IPS-15b (cell line): ENCODE data around the gene PRR35.

Experiments used
- H3K27me3 ChIP-seq: one replicate; pipeline ENCODE4 v1.6.1; 2013; ENCODE audit warnings: low read length; ENCODE audit not compliant: control insufficient read depth, insufficient read depth
- H3K36me3 ChIP-seq: one replicate; pipeline ENCODE4 v1.6.1; 2013; ENCODE audit warnings: low read length; ENCODE audit not compliant: control insufficient read depth, insufficient read depth
- H3K4me1 ChIP-seq: one replicate; pipeline ENCODE4 v1.6.1; 2013; ENCODE audit warnings: mild to moderate bottlenecking, low read length; ENCODE audit not compliant: control insufficient read depth, insufficient read depth
- H3K4me3 ChIP-seq: one replicate; pipeline ENCODE4 v1.5.1; 2013; ENCODE audit warnings: low read depth, low read length
- H3K9ac ChIP-seq: one replicate; pipeline ENCODE4 v1.6.1; 2013; ENCODE audit warnings: low read depth, mild to moderate bottlenecking, low read length
- H3K9me3 ChIP-seq: one replicate; pipeline ENCODE4 v1.6.1; 2013; ENCODE audit warnings: mild to moderate bottlenecking, low read length; ENCODE audit not compliant: control insufficient read depth, insufficient read depth

Gene PRR35

GRCh38 chr16:582614-583331 lies 22.6 kb downstream of the PRR35 start:
- H3K4me3 ChIP-seq = no peak overlapping the region
- no peaks in the 10 kb centered on the region for H3K9me3 ChIP-seq
- H3K27me3 ChIP-seq = peaks cover 16% of the 10 kb centered on the region
- H3K36me3 ChIP-seq = peaks cover 15% of the 10 kb centered on the region
- no peak overlapping the region for H3K9ac ChIP-seq
- H3K4me1 ChIP-seq = no peaks in the 10 kb centered on the region

DNA sequence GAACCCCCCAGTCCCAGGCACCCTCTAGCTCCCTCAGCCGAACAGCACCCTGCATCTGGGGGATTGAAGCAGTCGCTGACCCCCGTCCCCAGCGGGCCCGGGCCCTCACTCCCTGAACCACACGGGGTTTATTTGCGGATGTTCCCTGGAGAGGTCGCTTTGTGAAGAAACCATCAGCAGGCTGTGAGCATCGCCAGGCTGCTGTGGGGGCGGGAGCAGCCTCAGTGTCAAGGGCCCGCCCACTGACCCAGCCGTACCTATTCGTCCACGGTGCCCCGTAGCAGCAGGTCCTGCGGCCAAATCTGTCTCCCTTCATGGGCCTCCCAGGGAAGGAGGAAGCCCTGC lies 23.2 kb downstream of the PRR35 start:
- H3K9me3 ChIP-seq = no peaks in the 10 kb centered on the region
- peaks cover 16% of the 10 kb centered on the region for H3K27me3 ChIP-seq
- peaks cover 15% of the 10 kb centered on the region for H3K36me3 ChIP-seq
- H3K4me1 ChIP-seq = no peaks in the 10 kb centered on the region
- H3K9ac ChIP-seq = no peak overlapping the region
- H3K4me3 ChIP-seq = no peak overlapping the region

GRCh38 chr16:583815-584591 lies 23.8 kb downstream of the PRR35 start:
- no peak overlapping the region for H3K4me3 ChIP-seq
- no peaks in the 10 kb centered on the region for H3K4me1 ChIP-seq
- H3K9ac ChIP-seq = no peak overlapping the region
- H3K9me3 ChIP-seq = no peaks in the 10 kb centered on the region
- H3K27me3 ChIP-seq = peaks cover 16% of the 10 kb centered on the region
- H3K36me3 ChIP-seq = peaks cover 15% of the 10 kb centered on the region

DNA sequence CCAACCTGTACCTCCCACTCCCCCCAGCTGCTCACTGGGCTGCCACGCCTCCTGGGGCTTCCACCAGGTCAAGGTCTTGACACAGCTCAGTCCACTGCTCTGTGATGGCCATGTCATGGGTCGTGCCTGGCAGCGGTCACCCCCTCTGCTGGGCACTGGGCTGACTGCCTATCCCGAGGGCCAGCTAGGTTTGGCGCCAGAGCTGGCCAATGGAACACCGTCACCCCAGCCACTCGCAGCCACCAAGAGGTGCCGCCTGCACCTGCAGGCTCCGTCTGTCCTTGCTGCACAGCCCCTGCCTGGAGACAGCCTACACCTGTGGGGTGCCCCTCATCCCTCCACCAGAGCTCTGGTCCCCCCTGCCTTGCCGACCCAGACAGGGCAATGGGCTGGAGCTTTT lies 25.2 kb downstream of the PRR35 start:
- H3K9me3 ChIP-seq = no peaks in the 10 kb centered on the region
- H3K9ac ChIP-seq = no peak overlapping the region
- no peaks in the 10 kb centered on the region for H3K4me1 ChIP-seq
- H3K27me3 ChIP-seq = peaks cover 16% of the 10 kb centered on the region
- H3K36me3 ChIP-seq = peaks cover 15% of the 10 kb centered on the region
- H3K4me3 ChIP-seq = no peak overlapping the region

DNA sequence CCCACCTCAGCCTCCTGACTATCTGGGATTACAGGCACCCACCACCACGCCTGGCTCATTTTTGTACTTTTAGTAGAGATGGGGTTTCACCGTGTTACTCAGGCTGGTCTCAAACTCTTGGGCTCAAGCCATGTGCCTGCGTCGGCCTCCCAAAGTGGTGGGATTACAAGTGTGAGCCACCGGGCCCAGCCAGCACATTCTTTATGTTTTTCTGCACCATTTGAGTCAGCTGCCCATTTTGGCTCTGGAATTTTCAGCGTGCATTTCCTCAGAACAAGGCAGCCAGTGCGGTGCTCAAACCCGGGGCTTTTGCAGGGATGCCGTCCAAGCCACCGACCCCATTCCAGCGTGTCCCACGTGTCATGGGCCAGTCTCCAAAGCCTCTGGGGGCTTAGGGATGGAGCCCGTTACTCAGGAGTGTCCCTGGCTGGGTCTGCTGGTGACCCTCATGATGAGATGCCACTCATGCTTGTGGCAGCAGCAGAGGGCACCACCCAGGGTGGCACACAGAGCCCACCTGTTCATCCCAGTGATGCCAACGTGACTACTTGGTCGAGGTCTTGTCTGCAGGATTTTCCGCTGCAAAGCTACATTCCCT lies 26.0 kb downstream of the PRR35 start:
- Histone ChIP-seq H3K4me1 (no peaks in the 10 kb centered on the region), H3K27me3 (peaks cover 21% of the 10 kb centered on the region), H3K4me3 (no peak overlapping the region), H3K9ac (no peak overlapping the region), H3K36me3 (peaks cover 9% of the 10 kb centered on the region), H3K9me3 (no peaks in the 10 kb centered on the region)

- Histone ChIP-seq H3K36me3 (peaks cover 9% of the 10 kb centered on the region), H3K27me3 (peaks cover 21% of the 10 kb centered on the region), H3K4me3 (no peak overlapping the region), H3K4me1 (no peaks in the 10 kb centered on the region), H3K9me3 (no peaks in the 10 kb centered on the region), H3K9ac (no peak overlapping the region)
Measured at GRCh38 chr16:586645-587590, 26.7 kb downstream of the PRR35 start.

DNA sequence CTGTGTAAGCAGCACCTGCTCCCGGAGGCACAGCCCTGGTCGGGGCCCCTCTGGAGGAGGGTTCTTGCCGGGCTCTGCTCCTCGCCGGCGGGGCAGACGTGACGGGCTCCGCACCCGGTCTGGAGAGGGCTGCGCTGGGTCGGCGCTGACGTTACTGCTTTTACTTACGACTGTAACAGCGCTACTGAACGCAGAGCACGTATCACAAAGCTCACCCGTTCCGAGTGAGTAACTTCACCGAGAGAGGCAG lies 28.4 kb downstream of the PRR35 start:
- Histone ChIP-seq H3K4me3 (peak overlapping the region; percentile 97), H3K9me3 (no peaks in the 10 kb centered on the region), H3K36me3 (peaks cover 3% of the 10 kb centered on the region), H3K27me3 (peaks cover 21% of the 10 kb centered on the region), H3K4me1 (no peaks in the 10 kb centered on the region), H3K9ac (peak overlapping the region; percentile 94)

GRCh38 chr16:588889-589657 lies 28.9 kb downstream of the PRR35 start:
- H3K4me1 ChIP-seq = no peaks in the 10 kb centered on the region
- peak overlapping the region; percentile 97 for H3K4me3 ChIP-seq
- peak overlapping the region; percentile 94 for H3K9ac ChIP-seq
- H3K27me3 ChIP-seq = peaks cover 21% of the 10 kb centered on the region
- H3K9me3 ChIP-seq = no peaks in the 10 kb centered on the region
- peaks cover 3% of the 10 kb centered on the region for H3K36me3 ChIP-seq

DNA sequence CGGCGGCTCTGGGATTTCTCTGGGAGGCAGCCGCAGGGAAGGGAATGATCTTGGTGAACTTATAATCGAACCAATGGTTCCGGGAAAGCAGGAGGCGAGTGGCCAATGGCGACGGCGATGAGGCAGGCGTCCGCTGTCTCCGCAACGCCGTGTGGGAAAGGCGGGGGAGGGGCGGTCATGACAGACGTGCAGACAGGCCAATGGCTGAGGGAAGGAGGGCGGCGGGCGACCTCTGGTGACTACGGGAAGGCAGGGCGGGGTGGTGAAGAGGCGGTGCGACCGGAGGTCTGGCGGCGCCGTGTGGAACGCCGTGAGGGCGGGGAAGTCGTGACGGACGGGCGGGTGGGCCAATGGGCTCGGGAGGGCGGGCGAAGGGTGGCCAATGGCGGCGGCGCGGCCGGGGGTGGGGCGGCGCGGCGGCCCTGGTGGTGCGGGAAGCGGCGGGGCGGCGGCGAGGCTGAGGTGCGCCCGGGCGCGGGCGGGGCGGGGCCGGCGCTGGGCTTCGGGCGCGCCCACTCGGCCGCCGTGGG lies 29.5 kb downstream of the PRR35 start, which contains the start of gene RAB40C:
Gene RAB40C, plus strand, starts transcription at position 409 of the 530 bp plus-strand sequence. CDS start 226 bp downstream, outside the sequence.
- peak within 1 kb of the TSS; percentile 94 for H3K9ac ChIP-seq

DNA sequence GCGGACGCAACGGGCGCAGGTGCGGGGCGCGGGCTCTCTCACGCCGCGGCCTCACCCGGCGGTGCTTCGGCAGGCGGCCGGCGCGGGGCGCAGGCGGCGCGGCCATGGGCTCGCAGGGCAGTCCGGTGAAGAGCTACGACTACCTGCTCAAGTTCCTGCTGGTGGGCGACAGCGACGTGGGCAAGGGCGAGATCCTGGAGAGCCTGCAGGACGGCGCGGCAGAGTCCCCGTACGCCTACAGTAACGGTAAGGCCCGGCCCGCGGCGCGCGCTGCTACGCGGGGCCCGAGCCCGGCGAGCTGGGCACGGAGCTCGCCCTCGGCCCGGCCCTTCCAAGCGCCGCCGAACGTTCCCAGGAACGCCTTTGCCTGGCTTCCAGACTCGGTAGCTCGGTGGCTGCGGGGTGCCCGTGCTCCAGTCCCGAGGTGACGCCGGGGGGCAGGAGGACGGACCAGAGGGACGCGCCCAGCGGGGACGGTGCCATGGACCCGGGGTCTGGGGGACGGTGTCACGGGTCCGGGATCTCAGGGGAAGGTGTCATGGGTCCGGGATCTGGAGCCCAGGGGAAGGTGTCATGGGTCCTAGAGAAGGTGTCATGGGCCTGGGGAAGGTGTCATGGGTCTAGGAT lies 30.1 kb downstream of the PRR35 start:
- Histone ChIP-seq H3K4me3 (peak overlapping the region; percentile 75), H3K27me3 (peaks cover 21% of the 10 kb centered on the region), H3K4me1 (no peaks in the 10 kb centered on the region), H3K36me3 (peaks cover 3% of the 10 kb centered on the region), H3K9me3 (no peaks in the 10 kb centered on the region), H3K9ac (peak overlapping the region; percentile 79)

More for the DNA sequence above, 29.5 kb downstream of the PRR35 start, which contains the start of gene RAB40C:
- Histone ChIP-seq H3K4me3 (peak within 1 kb of the TSS; percentile 97), H3K36me3 (peaks cover 3% of the 10 kb centered on the region), H3K27me3 (peaks cover 21% of the 10 kb centered on the region), H3K9me3 (no peaks in the 10 kb centered on the region), H3K4me1 (no peaks in the 10 kb centered on the region)
